Neural cell (in vitro differentiated cells): ENCODE measurements around the gene GAR1. TPM values are rescaled to one million over a fixed set of nuclear protein-coding genes. Genes with fewer than 3 reads are reported as not detected.
"Not testable (repeated sequence)": the region's sequence is repeated elsewhere in the genome, so short reads cannot be mapped to it uniquely, and the experiment has no call there.

ENCODE experiments used
- H2AFZ ChIP-seq: fragments of 200-600, 300-800 bp; sonication (generic), shearing (Covaris generic); 2 replicates; pipeline ENCODE4 v1.6.0; 2014; ENCODE audit warnings: low read depth, mild to moderate bottlenecking, antibody characterized with exemption, low read length, moderate library complexity
- H3F3A ChIP-seq: fragments of 200-600 bp; shearing (Covaris generic); 2 replicates; pipeline ENCODE4 v1.6.1; 2016; ENCODE audit warnings: mild to moderate bottlenecking, moderate library complexity, mixed read lengths, antibody characterized with exemption, low read length; ENCODE audit not compliant: insufficient read depth, poor library complexity, severe bottlenecking
- H3K27ac ChIP-seq: fragments of 200-600, 300-800 bp; sonication (generic), shearing (Covaris generic); 2 replicates; pipeline ENCODE4 v1.5.1; 2014; ENCODE audit warnings: mild to moderate bottlenecking, low read length, moderate library complexity
- H3K27me3 ChIP-seq: fragments of 300-800, 200-600 bp; sonication (generic), shearing (Covaris generic); 2 replicates; pipeline ENCODE4 v1.6.0; 2014; ENCODE audit warnings: mild to moderate bottlenecking, low read depth, low read length, moderate library complexity; ENCODE audit not compliant: insufficient read depth
- H3K36me3 ChIP-seq: fragments of 300-800, 200-600 bp; sonication (generic), shearing (Covaris generic); 2 replicates; pipeline ENCODE4 v1.5.1; 2014; ENCODE audit warnings: mild to moderate bottlenecking, antibody characterized with exemption, low read length, moderate library complexity; ENCODE audit not compliant: insufficient read depth
- H3K4me2 ChIP-seq: fragments of 300-800, 200-600 bp; sonication (generic), shearing (Covaris generic); 2 replicates; pipeline ENCODE4 v1.6.0; 2014; ENCODE audit warnings: mild to moderate bottlenecking, low read length
- H3K4me3 ChIP-seq: fragments of 300-800, 200-600 bp; sonication (generic), shearing (Covaris generic); 2 replicates; pipeline ENCODE4 v1.5.1; 2014; ENCODE audit warnings: mild to moderate bottlenecking, low read length, moderate library complexity
- H3K79me2 ChIP-seq: fragments of 200-600 bp; shearing (Covaris generic); replicated peaks from 2 replicates; pipeline ENCODE4 v1.6.0; 2014; ENCODE audit warnings: mild to moderate bottlenecking, low read length, moderate library complexity; ENCODE audit not compliant: insufficient read depth
- H3K9ac ChIP-seq: fragments of 300-800, 200-600 bp; sonication (generic), shearing (Covaris generic); 2 replicates; pipeline ENCODE4 v1.6.1; 2016; ENCODE audit warnings: mild to moderate bottlenecking, low read length, mixed read lengths
- H3K9me2 ChIP-seq: fragments of 200-600 bp; shearing (Covaris generic); 2 replicates; pipeline ENCODE4 v1.6.1; 2016; ENCODE audit warnings: mild to moderate bottlenecking, low read length, mixed read lengths; ENCODE audit not compliant: insufficient read depth
- H3K9me3 ChIP-seq: fragments of 200-600, 300-800 bp; sonication (generic), shearing (Covaris generic); 2 replicates; pipeline ENCODE4 v1.6.1; 2016; ENCODE audit warnings: mild to moderate bottlenecking, mixed run types, low read length, moderate library complexity, mixed read lengths
- H4K20me1 ChIP-seq: fragments of 200-600 bp; shearing (Covaris generic); 2 replicates; pipeline ENCODE4 v1.6.1; 2016; ENCODE audit warnings: mild to moderate bottlenecking, mixed run types; ENCODE audit not compliant: insufficient read depth
- CTCF ChIP-seq: fragments of 450-650 bp; IDR thresholded peaks from 2 replicates; pipeline ENCODE4 v1.5.1; 2014; ENCODE audit warnings: antibody characterized with exemption, mild to moderate bottlenecking, moderate library complexity; ENCODE audit not compliant: poor library complexity, severe bottlenecking
- EP300 ChIP-seq: fragments of 450-650 bp; conservative IDR thresholded peaks from 2 replicates; pipeline ENCODE4 v1.6.1; 2014; ENCODE audit warnings: antibody characterized with exemption, mild to moderate bottlenecking, moderate library complexity; ENCODE audit not compliant: poor library complexity, severe bottlenecking
- EZH2 ChIP-seq: fragments of 200-600, 300-800 bp; shearing (Covaris generic), sonication (generic); IDR thresholded peaks from 2 replicates; pipeline ENCODE4 v1.6.1; 2014; ENCODE audit warnings: antibody characterized with exemption, low read length, borderline replicate concordance, mild to moderate bottlenecking; ENCODE audit not compliant: insufficient read depth, poor library complexity, severe bottlenecking
- MXI1 ChIP-seq: fragments of 450-650 bp; conservative IDR thresholded peaks from 2 replicates; pipeline ENCODE4 v1.6.1; 2014; ENCODE audit warnings: antibody characterized with exemption, mild to moderate bottlenecking; ENCODE audit not compliant: poor library complexity, severe bottlenecking
- POLR2AphosphoS5 ChIP-seq: IDR thresholded peaks from 2 replicates; pipeline ENCODE4 v1.6.1; 2012
- RAD21 ChIP-seq: fragments of 450-650 bp; conservative IDR thresholded peaks from 2 replicates; pipeline ENCODE4 v1.6.1; 2014; ENCODE audit warnings: antibody characterized with exemption, mild to moderate bottlenecking, moderate library complexity
- REST ChIP-seq: IDR thresholded peaks from 2 replicates; pipeline ENCODE4 v1.6.1; 2012; ENCODE audit warnings: borderline replicate concordance
- SMC3 ChIP-seq: fragments of 450-650 bp; conservative IDR thresholded peaks from 2 replicates; pipeline ENCODE4 v1.6.1; 2014; ENCODE audit warnings: antibody characterized with exemption, mild to moderate bottlenecking, moderate library complexity; ENCODE audit not compliant: poor library complexity
- TAF1 ChIP-seq: IDR thresholded peaks from 2 replicates; pipeline ENCODE4 v1.6.1; 2012; ENCODE audit warnings: low read depth
- polyA minus RNA-seq: library from RNA; depleted of rRNA, polyadenylated mRNA; stranded (reverse); fragments of >200 nt; gene quantifications from 2 replicates; pipeline ENCODE4 v1.2.3, GENCODE V29; 2014
- polyA plus RNA-seq: library from polyadenylated mRNA; depleted of rRNA; stranded (reverse); fragments of >200 nt; gene quantifications from 2 replicates; pipeline ENCODE4 v1.2.3, GENCODE V29; 2014

GAR1 gene
- polyA plus RNA-seq = 9.1 and 12.1 TPM in 2 replicates
- 6.3 and 6.7 TPM in 2 replicates for polyA minus RNA-seq

GRCh38 chr4:109815151-109816081 lies at the start of gene GAR1:
GAR1 (plus strand) TSS chr4:109815762; CDS start chr4:109816165, 403 bp downstream.
- Histone ChIP-seq H3K9me2 (no peaks in the 10 kb centered on the region), H2AFZ (peak within 1 kb of the TSS; percentile 95), H3K4me3 (peak within 1 kb of the TSS; percentile 75), H3K36me3 (no peaks in the 10 kb centered on the region), H3K9ac (peak within 1 kb of the TSS; percentile 73), H3F3A (no peaks in the 10 kb centered on the region), H3K27ac (peak within 1 kb of the TSS; percentile 68), H3K9me3 (no peaks in the 10 kb centered on the region), H3K79me2 (peaks cover 21% of the 10 kb centered on the region), H4K20me1 (no peaks in the 10 kb centered on the region), H3K4me2 (peak within 1 kb of the TSS; percentile 81), H3K27me3 (no peaks in the 10 kb centered on the region)
- peak; percentile 55 for TF ChIP-seq EP300
- peak; percentile 81 for TF ChIP-seq POLR2AphosphoS5
- peak; percentile 15 for TF ChIP-seq RAD21
- TF ChIP-seq CTCF = peak; percentile 38
- no peak for TF ChIP-seq TAF1
- peak; percentile 97 for TF ChIP-seq MXI1
- TF ChIP-seq EZH2 = no peak
- peak; percentile 14 for TF ChIP-seq SMC3
- TF ChIP-seq REST = peak; percentile 53

- H3K9me2 ChIP-seq, H3K9me3 ChIP-seq, H4K20me1 ChIP-seq, H2AFZ ChIP-seq, H3F3A ChIP-seq, H3K4me3 ChIP-seq, H3K27ac ChIP-seq, H3K27me3 ChIP-seq, H3K79me2 ChIP-seq, H3K36me3 ChIP-seq, H3K9ac ChIP-seq, H3K4me2 ChIP-seq: not testable (repeated sequence)
These were observed 33.5 kb upstream of the GAR1 start for GRCh38 chr4:109782092-109782491.
